Activated T-helper 1 cell treated with anti-CD3 and anti-CD28 coated beads, Interleukin-2, amount 50 U/mL, for 16 hours (primary cell): ENCODE data around the gene CHN2.
A peak's percentile ranks its signal among the peaks of the same experiment; 100 is the strongest.

Experiments used
- DNase-seq, 2 donors: peaks; one replicate each; pipeline ENCODE4 v3.0.0-alpha.2; 2020; ENCODE audit warnings: low read depth in 1 of 2, low spot score in 1 of 2

CHN2 gene

DNA sequence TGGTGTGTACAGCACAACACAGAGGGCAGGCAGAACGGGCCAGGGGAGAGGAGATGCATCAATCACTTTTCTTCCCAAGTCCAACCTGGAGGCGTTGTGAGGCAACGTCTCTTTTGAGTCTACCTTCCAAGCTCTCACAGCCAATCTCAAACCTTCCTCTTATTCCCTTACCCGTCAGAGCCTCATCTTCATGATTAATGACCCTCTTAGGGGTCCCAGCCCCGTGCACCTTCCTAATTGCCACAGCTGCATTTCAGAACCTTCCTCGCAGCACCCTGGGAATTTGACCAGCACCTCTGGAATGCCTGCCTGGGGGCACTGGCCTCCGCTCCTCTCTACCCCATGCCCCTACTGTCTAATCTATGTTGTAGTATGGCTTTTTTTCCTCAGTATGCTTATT is 199.7 kb downstream of the CHN2 start:
- no peak for DNase-seq

DNA sequence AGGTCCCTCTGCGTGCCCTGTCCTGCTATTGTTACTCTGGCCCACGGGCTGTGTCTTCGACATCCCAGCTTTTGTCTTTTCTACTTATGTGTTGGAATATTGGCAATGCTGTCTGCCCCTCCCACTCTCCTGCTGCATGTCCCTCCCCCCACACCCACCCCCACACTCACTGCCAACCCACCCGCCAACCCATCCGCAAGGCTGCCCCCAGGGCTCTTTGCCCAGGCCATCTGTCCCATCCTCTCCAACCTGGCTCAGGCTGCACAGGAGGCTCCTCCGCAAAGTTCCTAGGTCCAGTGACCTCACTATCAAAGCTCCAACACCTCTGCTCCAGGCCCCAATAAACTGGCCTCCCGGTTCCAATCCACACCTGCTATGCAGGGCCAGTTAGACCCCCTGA is 202.0 kb downstream of the CHN2 start:
- DNase-seq: no peak

DNA sequence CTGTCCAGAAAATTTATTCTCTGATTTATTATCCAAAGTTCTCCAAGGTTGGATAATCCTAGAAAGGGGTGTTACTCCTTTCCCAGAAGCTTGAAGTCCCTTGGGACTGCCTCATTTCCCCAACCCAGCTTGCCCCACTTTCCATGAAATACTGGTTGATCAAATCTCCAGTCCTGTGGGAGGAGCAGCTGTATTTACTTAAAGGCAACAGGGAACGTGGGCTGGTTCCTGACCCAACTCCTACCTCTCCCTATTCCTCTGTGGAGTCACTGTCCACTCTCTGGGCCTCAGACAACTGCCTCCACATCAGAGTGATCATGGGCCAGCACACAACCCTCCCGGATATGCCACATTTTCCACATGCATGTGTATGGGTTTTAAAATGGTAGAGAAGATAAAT is 202.8 kb downstream of the CHN2 start:
- no peak for DNase-seq

DNA sequence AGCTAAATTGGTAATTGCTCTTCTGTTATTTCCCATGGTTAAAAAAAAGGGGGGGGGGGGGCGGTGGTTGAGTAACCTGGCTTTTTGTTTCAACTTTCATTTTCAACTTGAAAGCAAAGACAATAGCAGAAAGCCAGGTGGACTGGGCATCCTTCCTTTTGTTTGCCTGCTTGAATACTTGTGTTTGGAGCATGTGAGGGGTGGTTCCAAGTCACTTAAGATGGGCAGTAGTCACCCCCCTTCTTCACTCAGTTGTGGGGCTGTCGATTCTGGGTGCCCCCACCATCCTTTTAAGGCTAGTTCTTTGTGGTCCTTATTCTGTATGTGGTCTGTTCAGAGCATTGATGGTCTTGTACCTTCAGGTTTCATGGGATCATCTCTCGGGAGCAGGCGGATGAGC is 203.4 kb downstream of the CHN2 start:
- DNase-seq: no peak

DNA sequence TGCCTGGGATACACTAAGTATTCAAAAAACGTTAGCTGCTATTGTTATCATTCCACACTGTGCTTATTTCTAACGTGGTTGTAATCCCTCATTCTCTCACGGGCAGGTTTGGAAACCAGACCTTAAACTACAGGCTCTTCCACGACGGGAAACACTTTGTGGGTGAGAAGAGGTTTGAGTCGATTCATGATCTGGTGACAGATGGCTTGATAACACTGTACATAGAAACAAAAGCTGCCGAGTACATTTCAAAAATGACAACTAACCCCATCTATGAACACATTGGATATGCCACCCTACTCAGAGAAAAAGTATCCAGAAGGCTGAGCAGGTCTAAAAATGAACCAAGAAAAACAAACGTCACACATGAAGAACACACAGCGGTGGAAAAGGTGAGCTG is 205.9 kb downstream of the CHN2 start:
- DNase-seq: no peak

DNA sequence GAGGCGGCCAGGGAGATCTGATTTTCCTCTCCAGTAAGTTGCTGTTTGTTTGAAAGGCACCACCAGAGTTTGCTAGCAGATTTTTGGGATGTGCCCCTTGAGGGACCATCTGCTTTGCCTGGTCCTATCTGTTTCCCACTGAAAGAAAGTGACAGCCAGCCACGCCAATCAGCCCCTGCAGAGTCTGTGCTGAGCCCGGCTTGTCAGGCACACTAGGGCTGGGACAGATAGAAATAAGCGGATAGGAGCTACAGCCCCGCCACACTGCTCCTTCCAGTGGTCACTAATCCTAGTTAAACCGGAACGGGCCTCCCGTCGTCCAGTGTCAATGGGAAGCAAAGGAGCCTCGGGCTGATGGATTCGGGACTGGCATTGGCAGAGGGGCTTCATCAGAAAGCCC is 207.2 kb downstream of the CHN2 start:
- no peak for DNase-seq

DNA sequence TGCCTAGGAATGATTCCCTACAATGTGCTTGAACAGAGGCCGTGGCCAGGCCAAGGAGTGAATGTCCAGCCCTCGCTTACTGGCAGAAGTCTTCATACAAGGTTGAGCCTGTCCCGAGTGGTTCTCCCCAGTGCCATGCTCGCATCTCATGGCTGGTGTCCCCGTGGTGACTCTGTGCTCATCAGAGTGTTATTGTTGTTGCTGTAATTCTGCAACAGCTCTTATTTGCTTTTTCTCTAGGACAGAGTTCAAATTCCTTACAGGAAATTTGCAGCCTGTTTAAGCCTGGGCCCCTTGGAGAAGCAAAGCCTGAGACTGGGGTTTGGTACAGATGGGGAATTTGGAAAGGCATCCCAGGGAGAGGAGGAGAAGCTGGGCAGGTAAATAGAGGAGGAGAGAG is 211.3 kb downstream of the CHN2 start:
- DNase-seq: no peak

DNA sequence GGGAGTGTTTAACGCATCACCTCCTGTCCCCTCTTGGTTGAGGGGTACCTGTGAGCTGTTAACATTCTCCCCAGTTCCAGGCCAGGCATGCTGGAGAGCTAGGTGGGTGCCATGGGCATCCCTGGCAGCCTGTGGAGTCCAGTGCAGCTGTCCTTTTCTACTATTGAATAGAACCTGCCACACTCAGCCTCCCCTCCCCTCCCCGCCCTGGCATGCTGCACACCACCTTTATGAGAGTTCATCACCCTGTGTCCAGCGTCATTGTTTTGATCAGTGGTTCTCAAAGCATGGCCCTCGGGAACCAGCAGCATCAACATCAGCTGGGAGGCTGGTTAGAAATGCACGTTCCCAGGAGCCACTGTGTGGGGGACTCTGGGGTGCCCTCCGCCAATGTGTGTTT is 211.8 kb downstream of the CHN2 start:
- DNase-seq: no peak

DNA sequence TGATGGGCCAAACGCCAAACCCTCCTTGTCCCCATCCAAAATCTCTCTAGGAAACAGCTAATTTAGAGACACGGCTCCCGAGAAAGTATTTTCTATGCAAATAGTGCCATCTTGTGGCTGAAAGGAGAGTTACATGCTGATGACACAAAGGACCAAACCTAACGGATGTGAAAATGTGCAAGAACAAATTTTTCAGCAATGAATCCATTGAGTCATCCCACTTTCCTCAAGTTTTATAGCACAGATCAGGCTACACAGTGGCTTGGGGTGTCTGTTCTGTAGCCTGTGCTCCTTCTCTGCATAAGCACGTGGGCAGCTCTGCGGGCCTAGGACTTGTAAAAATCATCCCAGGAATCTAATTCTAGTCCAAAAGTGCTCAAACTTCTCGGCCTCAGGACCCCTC is 214.3 kb downstream of the CHN2 start:
- peak in 1 of 2 donors; percentile 11 for DNase-seq

DNA sequence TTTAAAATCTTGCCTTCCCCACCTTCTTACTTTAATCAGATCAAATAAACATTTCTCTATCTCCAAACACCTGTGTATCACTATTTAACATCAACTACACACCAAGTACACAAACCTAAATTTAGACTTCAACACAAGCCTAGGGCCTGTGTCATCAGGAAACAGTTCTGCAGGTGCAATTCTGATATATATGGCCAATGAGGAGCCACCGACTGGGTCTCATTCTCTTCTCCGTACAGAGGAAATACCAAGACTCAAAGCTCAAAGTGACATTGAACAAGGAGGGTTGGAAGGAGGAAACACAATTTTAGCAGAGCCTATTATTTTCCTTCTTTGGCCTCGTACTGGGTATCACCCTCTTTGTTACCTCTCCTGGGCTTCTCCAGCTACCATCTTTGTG is 216.4 kb downstream of the CHN2 start:
- no peak for DNase-seq

DNA sequence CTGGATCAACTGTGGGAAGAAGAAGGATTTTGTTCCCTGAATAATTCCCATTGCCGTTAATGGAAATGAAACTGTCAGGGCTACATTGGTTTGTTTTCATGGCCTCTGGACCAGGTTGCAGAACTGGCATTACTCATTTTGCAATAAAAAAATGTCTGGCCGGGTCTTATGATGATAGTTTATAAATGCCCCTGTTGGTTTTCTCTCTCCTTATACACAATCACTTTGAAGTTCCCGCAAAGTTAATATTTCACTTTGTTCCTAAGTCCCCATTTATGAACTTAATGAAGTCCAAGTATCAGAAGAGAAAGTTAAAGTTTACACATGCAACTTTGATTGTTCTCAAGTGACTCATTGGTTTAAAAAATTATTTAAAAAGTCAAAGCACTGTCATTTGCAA is 218.3 kb downstream of the CHN2 start:
- no peak for DNase-seq

DNA sequence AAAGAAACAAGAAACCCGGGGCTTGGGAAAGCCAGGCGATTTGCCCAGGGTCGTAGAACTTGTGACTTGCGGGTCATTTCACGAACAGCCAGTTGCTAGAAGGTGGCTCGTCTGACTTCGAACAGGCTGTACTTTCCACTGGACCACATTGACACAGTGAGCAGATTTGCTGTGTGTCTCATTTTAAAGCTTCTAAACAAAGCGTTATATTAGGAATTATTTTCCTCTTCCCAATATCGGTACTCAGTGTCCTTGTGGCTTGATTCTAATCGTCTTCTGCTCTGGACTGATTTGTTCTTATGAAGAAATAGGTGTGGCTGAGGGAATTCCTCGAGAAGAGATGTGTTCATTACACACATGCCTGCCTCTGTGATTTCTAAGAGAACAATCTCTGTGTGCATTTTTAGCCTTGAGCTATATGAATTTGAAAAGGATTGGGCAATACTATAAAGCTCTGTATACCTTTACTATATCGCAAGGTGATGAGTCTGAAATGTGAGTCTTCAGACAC is 219.1 kb downstream of the CHN2 start:
- no peak for DNase-seq

DNA sequence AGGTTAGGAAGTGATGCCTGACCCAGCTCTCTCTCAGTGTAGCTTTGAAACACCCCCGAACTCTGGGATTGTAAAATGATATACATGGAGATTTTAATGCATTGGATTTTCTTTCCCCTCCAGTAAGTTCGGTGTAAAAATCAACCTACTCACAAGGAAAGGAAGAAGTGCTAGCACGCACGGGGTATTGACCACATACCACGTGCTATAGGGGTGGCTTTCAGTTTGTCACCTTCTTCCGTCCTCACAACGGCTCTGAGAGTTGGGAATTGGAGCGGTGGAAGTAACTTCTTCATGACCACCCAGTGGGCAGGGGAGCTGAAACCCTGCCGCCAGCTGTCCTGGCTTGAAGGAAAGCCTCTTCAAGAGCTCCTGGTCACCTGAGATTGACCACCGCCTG is 219.6 kb downstream of the CHN2 start:
- no peak for DNase-seq

DNA sequence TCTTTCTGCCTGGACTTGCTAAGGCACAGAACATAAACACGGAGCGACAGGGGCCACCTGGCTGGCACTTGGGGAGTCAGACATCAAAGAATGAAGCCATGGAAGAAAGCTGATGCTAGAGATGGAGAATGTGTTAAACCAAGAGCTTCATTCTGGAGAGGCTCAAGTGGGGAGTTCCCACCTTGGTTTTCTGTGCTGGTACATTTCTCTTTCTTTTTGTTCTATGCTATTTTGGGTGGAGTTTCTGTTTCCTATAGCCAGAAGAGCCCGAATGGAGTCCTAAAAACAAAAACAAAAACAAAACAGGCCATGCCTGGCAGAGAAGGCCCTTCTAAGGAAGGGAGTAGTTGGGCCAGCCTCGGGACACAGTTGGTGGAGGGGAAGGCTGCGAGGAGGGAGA is 220.6 kb downstream of the CHN2 start:
- DNase-seq: no peak

DNA sequence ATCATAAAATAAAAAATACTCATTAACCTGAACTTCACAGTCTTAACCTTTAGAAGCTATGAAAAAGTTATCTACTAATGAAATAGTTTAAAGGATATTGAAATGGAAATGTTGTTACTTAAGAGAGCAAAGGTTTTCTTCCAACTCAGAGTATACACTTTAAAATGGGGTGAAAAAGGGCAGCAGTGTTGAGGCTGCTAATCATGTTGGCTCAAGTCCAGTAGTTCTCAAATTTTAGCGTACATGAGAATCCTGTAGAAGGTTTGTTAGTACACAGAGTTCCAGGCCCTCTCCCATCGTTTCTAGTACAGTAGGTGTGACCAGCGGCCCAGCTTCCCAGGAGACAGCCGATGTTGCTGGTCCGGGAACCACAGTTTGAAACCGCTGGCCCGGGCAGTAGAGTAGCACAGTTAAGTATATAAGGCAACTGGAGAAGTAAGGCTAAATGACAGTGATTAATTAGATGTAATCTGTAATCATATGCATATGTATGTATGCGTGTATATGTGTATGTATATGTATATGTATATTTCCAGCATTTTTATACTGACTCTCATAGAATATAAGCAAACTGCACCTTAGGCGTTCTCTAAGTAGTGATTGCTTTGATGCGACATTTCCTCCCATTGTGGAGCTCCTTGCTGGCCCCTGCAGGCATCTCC is 221.8 kb downstream of the CHN2 start:
- no peak for DNase-seq

DNA sequence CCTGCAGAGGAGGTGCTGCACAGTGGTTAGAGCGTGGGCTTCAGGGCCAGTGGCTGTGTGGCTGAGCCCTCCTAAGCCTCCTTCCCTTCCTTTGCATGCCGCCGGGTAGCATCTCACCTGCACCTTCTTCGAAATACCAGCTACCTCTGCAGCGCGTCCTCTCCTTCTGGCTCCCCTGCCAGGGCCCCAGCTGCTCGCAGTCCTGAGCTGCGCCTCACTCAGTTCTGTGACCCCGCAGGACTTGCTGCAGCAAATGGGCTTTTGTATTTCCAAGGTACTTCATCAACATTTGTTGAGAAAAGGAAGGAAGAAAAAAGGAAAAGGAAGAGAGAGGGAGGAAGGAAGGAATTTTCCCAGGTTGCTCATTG is 222.3 kb downstream of the CHN2 start:
- no peak for DNase-seq

DNA sequence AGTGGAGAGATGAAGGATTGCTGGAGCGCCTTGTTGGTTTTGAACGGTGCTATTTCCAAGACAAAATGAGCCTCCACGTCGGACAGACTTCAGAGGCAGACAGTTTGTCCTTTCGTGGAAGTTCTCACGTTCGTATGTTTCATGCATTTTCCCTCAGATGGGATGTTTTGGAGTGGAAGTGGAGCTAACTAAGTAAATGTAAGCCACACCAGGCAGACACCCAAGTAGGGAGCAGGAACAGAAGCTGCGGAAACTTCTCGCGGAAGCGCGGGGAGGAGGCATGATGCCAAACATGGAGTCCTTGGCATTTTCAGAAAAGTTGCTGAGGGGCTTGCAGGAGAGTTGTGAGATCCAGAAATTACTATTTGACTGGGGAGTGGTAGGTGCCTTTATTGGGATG is 223.5 kb downstream of the CHN2 start:
- no peak for DNase-seq

DNA sequence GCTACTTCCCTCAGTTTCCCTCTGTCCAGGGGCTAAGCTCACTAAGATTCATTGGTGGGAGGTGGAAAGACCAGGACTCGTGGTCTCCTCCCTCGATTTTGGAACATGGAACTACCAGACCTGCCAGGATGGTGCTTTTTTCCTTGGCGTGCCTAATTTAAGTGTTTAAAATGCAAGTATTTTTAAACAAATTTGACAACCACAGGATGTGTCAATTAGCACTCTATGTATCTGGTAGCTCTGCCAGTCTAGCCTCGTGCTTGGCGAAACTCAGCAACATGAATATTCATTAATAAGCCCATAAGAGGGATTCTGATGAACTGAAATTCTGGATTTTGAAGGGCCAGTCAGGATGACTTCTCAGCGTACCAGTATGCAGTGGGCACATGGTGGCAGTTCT is 224.1 kb downstream of the CHN2 start:
- DNase-seq: no peak

DNA sequence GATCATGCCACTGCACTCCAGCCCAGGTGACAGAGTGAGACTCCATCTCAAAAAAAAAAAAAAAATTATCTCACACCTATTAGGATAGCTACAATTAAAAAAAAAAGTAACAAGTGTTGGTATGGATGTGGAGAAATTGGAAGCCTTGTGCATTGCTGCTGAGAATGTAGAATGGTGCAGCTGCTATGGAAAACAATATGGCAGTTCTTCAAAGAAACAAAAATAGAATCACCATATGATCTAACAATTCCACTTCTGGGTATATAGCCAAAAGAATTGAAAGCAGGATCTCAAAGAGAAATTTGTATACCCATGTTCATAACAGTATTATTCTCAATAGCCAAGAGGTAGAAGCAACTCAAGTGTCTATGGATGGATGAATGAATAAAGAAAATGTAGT is 225.4 kb downstream of the CHN2 start:
- no peak for DNase-seq

DNA sequence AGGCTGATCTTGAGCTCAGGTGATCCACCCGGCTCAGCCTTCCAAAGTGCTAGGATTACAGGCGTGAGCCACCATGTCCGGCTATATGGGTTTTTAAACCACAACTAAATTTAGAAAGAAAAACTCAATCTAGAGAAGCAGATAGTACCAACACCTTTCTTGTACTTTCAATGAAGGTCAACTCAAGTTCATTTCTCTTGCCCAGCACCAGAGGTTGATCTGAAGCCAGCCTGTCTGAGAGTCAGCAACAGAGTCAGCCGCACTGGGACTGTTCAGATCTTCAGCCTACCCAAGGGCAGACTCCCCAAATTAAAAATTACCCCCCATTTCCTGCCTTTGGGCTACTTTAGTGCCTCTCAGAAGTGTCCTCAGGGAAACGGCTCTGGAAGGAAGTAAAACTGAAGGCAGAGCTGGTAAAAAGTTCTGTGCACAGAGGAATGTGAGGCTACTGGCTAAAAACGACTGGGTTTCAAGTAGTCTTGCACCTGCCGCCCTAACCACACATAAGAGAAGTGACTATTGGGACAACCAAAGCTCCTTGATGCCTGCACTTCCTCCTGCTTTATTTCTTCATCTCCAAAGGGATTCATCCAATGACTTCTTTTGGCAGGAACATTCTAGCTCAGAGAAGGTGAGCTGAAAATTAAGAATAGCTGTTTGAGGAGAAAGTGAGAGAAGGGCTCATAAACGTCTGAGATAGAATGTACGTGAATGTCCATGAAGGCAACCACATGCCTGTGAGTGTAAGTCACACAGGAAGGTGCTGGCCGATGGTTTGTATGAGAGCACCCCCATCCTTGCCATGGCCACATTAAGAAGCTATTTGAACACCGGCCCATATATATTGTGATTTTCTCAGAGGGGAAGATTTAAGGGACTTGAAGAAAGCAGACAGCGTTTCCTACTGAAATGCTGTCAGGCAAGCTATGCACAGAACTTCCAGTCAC is 226.7 kb downstream of the CHN2 start:
- no peak for DNase-seq

DNA sequence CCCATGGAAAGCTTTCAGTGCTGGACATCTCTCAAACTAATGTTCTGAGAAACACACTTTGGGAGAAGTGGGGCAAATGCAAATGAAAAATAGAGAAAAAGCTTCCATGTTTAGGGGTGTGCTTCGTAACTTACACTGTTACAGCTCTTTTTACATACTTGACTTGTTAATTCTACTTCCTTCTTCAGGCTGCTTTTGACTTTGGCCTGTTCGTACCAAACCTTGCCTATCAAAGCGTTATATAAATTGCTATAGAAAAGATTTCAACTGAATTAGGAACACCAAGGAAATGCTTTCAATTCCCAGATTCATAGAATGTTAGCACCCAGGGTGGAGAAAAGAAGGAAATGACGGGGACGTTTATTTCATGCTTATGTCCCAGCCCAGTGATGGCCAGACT is 228.3 kb downstream of the CHN2 start:
- DNase-seq: no peak

DNA sequence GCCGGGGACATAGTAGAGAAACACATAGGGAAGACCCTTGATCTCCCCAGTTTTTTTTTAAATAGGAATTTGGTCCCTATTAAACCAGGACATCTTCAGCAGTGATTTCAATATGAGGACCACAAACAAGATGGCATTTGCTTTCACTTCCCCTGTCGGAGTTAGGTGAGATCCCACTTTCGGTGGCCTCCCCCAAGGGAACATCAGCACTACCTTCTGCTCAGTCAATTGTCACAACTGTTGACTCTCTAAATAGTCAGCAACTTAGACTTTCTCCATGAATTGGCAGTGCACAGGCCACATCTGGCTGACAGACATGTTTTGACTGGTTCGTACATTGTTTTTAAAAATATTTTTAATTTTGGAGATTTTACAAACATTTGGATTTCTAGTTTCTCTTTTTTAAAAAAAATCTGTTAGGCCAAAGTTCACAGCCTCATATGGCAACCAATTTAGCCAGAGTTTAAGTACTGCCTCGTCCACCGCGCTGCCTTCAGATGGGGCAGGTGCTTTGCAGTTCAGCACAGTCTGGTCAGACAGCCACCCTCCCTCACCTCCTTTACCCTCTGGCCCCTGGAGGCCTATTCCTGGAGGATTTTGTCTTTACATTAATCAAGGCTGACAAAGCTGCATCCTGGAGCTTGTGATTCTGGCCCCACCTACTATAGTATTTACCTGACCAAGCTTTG is 229.9 kb downstream of the CHN2 start:
- DNase-seq: no peak
